Measurements from ENCODE around the gene TANC1.

The TANC1 gene

DNA sequence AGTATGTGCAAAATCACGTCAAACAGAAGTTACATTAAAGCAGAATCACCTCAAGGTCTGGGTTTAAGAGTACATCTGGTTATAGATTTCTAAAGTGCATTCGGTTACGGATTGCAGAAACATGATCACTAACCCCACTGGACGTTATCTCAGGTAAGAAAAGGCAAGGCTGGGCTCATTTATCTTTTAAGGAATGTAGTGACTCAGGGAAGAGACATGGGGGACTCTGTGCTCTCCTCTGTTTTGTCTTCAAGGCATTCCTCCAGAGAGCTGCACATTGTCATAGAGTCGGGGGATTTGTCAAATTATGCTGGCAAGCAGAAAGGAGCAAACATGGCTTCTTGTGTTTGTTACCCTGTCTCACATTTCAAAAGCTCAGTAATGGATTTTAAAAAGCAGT, 303.7 kb downstream of the TANC1 start:
- TF ChIP-seq, protein P1, sequence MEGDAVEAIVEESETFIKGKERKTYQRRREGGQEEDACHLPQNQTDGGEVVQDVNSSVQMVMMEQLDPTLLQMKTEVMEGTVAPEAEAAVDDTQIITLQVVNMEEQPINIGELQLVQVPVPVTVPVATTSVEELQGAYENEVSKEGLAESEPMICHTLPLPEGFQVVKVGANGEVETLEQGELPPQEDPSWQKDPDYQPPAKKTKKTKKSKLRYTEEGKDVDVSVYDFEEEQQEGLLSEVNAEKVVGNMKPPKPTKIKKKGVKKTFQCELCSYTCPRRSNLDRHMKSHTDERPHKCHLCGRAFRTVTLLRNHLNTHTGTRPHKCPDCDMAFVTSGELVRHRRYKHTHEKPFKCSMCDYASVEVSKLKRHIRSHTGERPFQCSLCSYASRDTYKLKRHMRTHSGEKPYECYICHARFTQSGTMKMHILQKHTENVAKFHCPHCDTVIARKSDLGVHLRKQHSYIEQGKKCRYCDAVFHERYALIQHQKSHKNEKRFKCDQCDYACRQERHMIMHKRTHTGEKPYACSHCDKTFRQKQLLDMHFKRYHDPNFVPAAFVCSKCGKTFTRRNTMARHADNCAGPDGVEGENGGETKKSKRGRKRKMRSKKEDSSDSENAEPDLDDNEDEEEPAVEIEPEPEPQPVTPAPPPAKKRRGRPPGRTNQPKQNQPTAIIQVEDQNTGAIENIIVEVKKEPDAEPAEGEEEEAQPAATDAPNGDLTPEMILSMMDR (IDR thresholded peaks at IDR 0.05; ENCODE audit: insufficient read depth, missing control alignments), result no peak
- DNase-seq (ENCODE audit: insufficient read length, low spot score) (no peak), FAIRE-seq (no peak)

DNA sequence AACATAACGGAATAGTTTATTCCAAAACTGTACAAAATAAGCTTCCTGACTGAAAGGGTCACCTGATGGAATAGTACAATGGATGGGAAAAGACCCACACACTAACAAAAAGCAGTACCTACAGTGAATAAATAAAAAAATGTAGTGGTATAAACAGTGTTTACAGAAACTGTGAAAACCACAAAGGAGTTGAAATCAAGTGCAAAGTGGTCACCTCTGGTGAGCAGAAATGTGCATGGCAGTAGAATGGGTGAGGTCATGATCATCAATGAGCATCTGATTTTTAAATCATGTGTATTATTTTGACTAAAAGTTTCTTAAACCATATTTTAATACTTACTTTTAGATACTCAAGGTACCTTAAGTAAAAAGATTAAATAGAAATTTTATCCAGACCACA, 306.7 kb downstream of the TANC1 start:
- TF ChIP-seq, protein P1 (IDR thresholded peaks at IDR 0.05; ENCODE audit: insufficient read depth, missing control alignments), result no peak
- DNase-seq (ENCODE audit: insufficient read length, low spot score) (no peak), FAIRE-seq (no peak)

DNA sequence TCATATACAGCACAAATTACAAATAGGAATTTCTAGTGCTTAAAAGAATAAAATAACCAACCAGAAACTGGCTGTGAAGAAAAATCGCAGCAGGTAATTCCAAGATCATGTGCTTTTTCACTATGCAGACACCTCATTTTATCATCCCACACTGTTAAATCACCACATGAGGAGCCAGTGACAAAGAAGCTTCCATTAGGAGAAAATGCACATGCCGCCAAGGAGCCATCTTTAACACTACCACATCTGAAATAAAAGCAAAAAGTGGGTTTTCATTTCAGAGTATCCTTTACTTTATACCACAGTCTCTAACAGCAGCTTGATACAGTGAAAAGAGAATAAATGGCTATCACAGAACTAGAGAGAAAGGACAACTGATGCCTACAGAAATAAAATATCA, 311.3 kb downstream of the TANC1 start:
- FAIRE-seq (no peak), DNase-seq (ENCODE audit: insufficient read length, low spot score) (no peak)
- TF ChIP-seq, protein P1 (IDR thresholded peaks at IDR 0.05; ENCODE audit: insufficient read depth, missing control alignments), result no peak

DNA sequence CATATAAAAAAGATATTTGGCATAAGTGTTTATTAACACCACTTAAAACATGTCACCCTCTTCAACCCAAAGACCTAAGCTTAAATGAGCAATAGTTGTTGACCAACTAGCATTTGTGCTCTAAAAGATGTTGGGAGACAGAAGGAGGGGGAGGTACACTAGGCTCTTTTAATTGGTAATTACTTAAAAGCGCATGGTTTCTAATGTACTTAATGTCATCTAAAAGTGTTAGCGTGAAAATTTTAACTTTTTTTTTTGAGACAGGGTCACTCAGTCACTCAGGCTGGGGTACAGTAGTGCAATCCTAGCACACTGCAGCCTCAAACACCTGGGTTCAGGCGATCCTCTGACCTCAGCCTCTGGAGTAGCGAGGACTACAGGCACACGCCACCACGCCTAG, 312.6 kb downstream of the TANC1 start:
- TF ChIP-seq, protein P1 (IDR thresholded peaks at IDR 0.05; ENCODE audit: insufficient read depth, missing control alignments), result no peak
- DNase-seq (ENCODE audit: insufficient read length, low spot score) (no peak), FAIRE-seq (no peak)
